ENCODE results near the gene PRR18.

PRR18 gene

DNA sequence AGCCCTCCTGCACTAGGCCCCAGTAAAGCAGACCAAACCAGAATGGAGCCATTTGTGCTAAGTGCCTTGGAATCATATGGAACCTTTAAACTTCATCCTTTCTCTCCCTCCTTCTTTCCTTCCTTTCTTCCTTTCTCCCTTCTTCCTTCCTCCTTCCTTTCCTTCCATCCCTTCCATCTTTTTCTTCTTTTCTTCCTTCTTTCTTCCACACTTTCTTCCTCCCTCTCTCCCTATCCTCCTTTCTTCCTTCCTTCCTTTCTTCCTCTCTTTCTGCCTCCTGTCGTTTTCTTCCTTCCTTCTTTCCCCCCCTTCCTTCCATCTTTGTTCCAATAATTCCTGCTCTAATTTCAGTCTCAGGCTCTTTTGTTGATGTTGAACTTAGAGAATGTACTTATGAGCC, 45.3 kb upstream of the PRR18 start:
- no peak overlapping the region for H3K23ac ChIP-seq (ENCODE audit: low read depth, low read length, poor library complexity)
- H2BK120ac ChIP-seq (ENCODE audit: low read depth, low read length) = no peak overlapping the region
- H3K9ac ChIP-seq (ENCODE audit: low read depth, low read length, poor library complexity) = no peak overlapping the region
- H3K9me3 ChIP-seq (replicated peaks in 1 of 2; ENCODE audit: control insufficient read depth in 2 of 2, insufficient read depth in 1 of 2, low read depth in 1 of 2, low read length in 2 of 2) = peaks cover 0 to 15% of the 10 kb centered on the region in 2 donors
- no peaks in the 10 kb centered on the region for H3K36me3 ChIP-seq (replicated peaks in 1 of 2; ENCODE audit: control insufficient read depth in 2 of 2, insufficient read depth in 2 of 2, low read length in 2 of 2)
- H2AFZ ChIP-seq (ENCODE audit: low read length) = peak overlapping the region; percentile 13
- no peaks in the 10 kb centered on the region for H3K27me3 ChIP-seq (ENCODE audit: control insufficient read depth in 3 of 3, insufficient read depth in 3 of 3, low read depth in 1 of 3, low read length in 3 of 3)
- WGBS, 2 donors (ENCODE audit: extremely low coverage in 2 of 2, insufficient read length in 2 of 2, insufficient replicate concordance in 1 of 2) = no CpG with 5 or more reads among the region's 1 CpG
- H4K91ac ChIP-seq (ENCODE audit: low read depth, low read length, poor library complexity) = no peak overlapping the region
- H3K79me1 ChIP-seq (ENCODE audit: low read depth, low read length) = no peaks in the 10 kb centered on the region
- no peak overlapping the region for H2BK5ac ChIP-seq (ENCODE audit: low read length)
- H3K4me3 ChIP-seq (ENCODE audit: low read length in 2 of 2) = no peak overlapping the region
- no peak overlapping the region for H2AK5ac ChIP-seq (ENCODE audit: low read depth, low read length)
- H3K18ac ChIP-seq (ENCODE audit: low read length) = no peak overlapping the region
- H3K4me2 ChIP-seq (ENCODE audit: insufficient read depth, low read length, poor library complexity, severe bottlenecking) = no peak overlapping the region
- no peak overlapping the region for H2BK15ac ChIP-seq (ENCODE audit: low read length)
- H4K8ac ChIP-seq (ENCODE audit: low read depth, low read length) = no peak overlapping the region
- DNase-seq (ENCODE audit: low spot score) = no peak
- peaks cover 2 to 14% of the 10 kb centered on the region in 2 donors for H3K4me1 ChIP-seq (ENCODE audit: control insufficient read depth in 2 of 2, insufficient read depth in 1 of 2, low read depth in 1 of 2, low read length in 2 of 2)
- no peak overlapping the region for H2BK12ac ChIP-seq (ENCODE audit: low read length)
- no peak overlapping the region for H3K14ac ChIP-seq (ENCODE audit: low read length)
- H3K27ac ChIP-seq (replicated peaks; ENCODE audit: low read length) = no peak overlapping the region
- H3K4ac ChIP-seq (ENCODE audit: low read length) = no peak overlapping the region

DNA sequence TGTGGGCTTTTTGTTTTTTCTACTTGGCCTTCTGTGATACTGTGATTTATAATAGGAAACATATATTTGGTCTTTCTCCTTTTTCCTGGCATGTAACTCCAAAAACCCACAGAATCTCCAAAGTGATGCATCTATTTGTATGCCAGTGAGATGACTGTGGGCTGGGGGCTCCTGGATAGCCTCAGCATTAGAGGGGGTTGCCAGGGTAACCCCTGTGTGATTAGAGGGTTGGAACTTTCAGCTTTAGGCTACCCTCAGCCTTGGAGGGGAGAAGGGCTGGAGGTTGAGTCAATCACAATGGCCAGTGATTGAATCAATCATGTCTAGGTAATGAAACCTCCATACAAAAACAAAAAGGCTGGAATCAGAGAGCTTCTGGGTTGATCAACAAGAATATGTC, 44.7 kb upstream of the PRR18 start:
- no peak overlapping the region for H3K27ac ChIP-seq (replicated peaks; ENCODE audit: low read length)

DNA sequence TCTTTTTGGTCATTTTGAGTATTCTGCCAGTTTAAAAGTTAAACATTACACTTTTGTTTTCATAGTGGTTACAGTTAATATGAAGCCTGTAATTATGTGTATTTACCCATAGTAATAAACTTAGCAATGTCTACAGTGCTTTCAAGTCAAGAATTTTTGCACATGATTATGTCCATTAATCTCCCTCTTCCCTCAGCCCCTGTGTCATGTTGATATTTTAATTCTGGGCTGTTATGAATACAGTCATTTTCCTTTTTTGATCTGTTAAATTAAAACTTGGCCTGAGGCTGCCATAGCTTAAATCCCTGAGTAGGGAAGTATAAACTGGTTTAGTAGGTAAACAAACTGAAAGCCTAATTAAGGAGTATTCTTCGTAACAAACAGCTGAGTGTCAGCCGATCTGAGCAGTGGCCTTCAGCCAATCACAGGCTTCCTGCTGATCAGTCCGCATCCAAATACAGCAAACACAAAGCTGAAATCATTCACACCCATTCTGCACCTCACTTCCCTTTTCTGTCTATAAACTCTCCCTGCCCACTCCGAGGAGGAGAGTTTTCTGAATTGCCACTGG, 43.6 kb upstream of the PRR18 start:
- H3K27me3 ChIP-seq (ENCODE audit: control insufficient read depth in 3 of 3, insufficient read depth in 3 of 3, low read depth in 1 of 3, low read length in 3 of 3) = no peaks in the 10 kb centered on the region
- no peak overlapping the region for H2BK12ac ChIP-seq (ENCODE audit: low read length)
- no peak overlapping the region for H3K23ac ChIP-seq (ENCODE audit: low read depth, low read length, poor library complexity)
- peaks cover 2 to 14% of the 10 kb centered on the region in 2 donors for H3K4me1 ChIP-seq (ENCODE audit: control insufficient read depth in 2 of 2, insufficient read depth in 1 of 2, low read depth in 1 of 2, low read length in 2 of 2)
- no peak overlapping the region for H3K4me2 ChIP-seq (ENCODE audit: insufficient read depth, low read length, poor library complexity, severe bottlenecking)
- H4K91ac ChIP-seq (ENCODE audit: low read depth, low read length, poor library complexity) = no peak overlapping the region
- WGBS, 2 donors (ENCODE audit: extremely low coverage in 2 of 2, insufficient read length in 2 of 2, insufficient replicate concordance in 1 of 2) = no CpG with 5 or more reads among the region's 4 CpGs
- no peak overlapping the region for H3K9ac ChIP-seq (ENCODE audit: low read depth, low read length, poor library complexity)
- H2BK15ac ChIP-seq (ENCODE audit: low read length) = no peak overlapping the region
- H3K4ac ChIP-seq (ENCODE audit: low read length) = no peak overlapping the region
- no peak overlapping the region for H4K8ac ChIP-seq (ENCODE audit: low read depth, low read length)
- H3K4me3 ChIP-seq (ENCODE audit: low read length in 2 of 2) = no peak overlapping the region
- no peaks in the 10 kb centered on the region for H3K36me3 ChIP-seq (replicated peaks in 1 of 2; ENCODE audit: control insufficient read depth in 2 of 2, insufficient read depth in 2 of 2, low read length in 2 of 2)
- no peak overlapping the region for H3K14ac ChIP-seq (ENCODE audit: low read length)
- H2BK120ac ChIP-seq (ENCODE audit: low read depth, low read length) = no peak overlapping the region
- H3K27ac ChIP-seq (replicated peaks; ENCODE audit: low read length) = no peak overlapping the region
- no peak overlapping the region for H3K18ac ChIP-seq (ENCODE audit: low read length)
- no peaks in the 10 kb centered on the region for H3K79me1 ChIP-seq (ENCODE audit: low read depth, low read length)
- H3K9me3 ChIP-seq (replicated peaks in 1 of 2; ENCODE audit: control insufficient read depth in 2 of 2, insufficient read depth in 1 of 2, low read depth in 1 of 2, low read length in 2 of 2) = peaks cover 0 to 15% of the 10 kb centered on the region in 2 donors
- H2BK5ac ChIP-seq (ENCODE audit: low read length) = no peak overlapping the region
- no peak for DNase-seq (ENCODE audit: low spot score)
- no peak overlapping the region for H2AK5ac ChIP-seq (ENCODE audit: low read depth, low read length)
- H2AFZ ChIP-seq (ENCODE audit: low read length) = peak overlapping the region; percentile 35

More for the DNA sequence above, 44.7 kb upstream of the PRR18 start:
- Histone ChIP-seq H3K9me3 (replicated peaks in 1 of 2; ENCODE audit: control insufficient read depth in 2 of 2, insufficient read depth in 1 of 2, low read depth in 1 of 2, low read length in 2 of 2) (peaks cover 0 to 15% of the 10 kb centered on the region in 2 donors), H2AK5ac (ENCODE audit: low read depth, low read length) (no peak overlapping the region), H2BK15ac (ENCODE audit: low read length) (no peak overlapping the region), H4K8ac (ENCODE audit: low read depth, low read length) (no peak overlapping the region), H4K91ac (ENCODE audit: low read depth, low read length, poor library complexity) (no peak overlapping the region), H3K4me1 (ENCODE audit: control insufficient read depth in 2 of 2, insufficient read depth in 1 of 2, low read depth in 1 of 2, low read length in 2 of 2) (peaks cover 2 to 14% of the 10 kb centered on the region in 2 donors), H3K36me3 (replicated peaks in 1 of 2; ENCODE audit: control insufficient read depth in 2 of 2, insufficient read depth in 2 of 2, low read length in 2 of 2) (no peaks in the 10 kb centered on the region), H3K27me3 (ENCODE audit: control insufficient read depth in 3 of 3, insufficient read depth in 3 of 3, low read depth in 1 of 3, low read length in 3 of 3) (no peaks in the 10 kb centered on the region), H3K4me3 (ENCODE audit: low read length in 2 of 2) (no peak overlapping the region), H3K79me1 (ENCODE audit: low read depth, low read length) (no peaks in the 10 kb centered on the region), H3K23ac (ENCODE audit: low read depth, low read length, poor library complexity) (no peak overlapping the region), H2BK12ac (ENCODE audit: low read length) (no peak overlapping the region), H3K4ac (ENCODE audit: low read length) (no peak overlapping the region), H2BK120ac (ENCODE audit: low read depth, low read length) (no peak overlapping the region), H2AFZ (ENCODE audit: low read length) (peak overlapping the region; percentile 13), H2BK5ac (ENCODE audit: low read length) (no peak overlapping the region), H3K18ac (ENCODE audit: low read length) (no peak overlapping the region), H3K14ac (ENCODE audit: low read length) (no peak overlapping the region), H3K4me2 (ENCODE audit: insufficient read depth, low read length, poor library complexity, severe bottlenecking) (no peak overlapping the region), H3K9ac (ENCODE audit: low read depth, low read length, poor library complexity) (no peak overlapping the region)
- no peak for DNase-seq (ENCODE audit: low spot score)

DNA sequence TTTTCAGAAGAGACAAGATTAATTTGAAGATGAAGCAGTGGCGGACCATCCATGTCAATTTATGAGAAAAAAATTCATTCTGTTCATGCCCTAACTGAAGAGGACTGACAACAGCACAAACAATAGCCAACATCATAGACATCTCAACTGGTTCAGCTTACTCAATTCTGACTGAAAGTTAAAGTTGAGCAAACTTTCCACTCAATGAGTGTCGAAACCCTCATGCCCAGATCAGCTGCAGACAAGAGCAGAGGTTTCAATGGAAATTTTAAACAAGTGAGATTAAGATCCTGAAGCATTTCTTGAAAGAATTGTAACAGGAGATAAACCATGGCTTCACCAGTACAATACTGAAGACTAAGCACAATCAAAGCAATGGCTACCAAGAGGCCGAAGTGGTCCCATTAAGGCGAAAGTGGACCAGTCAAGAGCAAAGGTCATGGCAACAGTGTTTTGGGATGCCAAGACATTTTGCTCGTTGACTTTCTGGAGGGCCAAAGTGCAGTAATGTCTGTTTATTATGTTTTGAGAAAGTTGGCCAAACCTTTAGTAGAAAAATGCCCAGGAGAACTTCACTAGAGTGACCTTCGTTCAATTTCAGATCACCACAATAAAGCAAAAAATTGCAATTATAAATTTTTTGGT, 40.2 kb upstream of the PRR18 start:
- H3K4me2 ChIP-seq (ENCODE audit: insufficient read depth, low read length, poor library complexity, severe bottlenecking) = no peak overlapping the region
- no CpG with 5 or more reads among the region's 6 CpGs for WGBS, 2 donors (ENCODE audit: extremely low coverage in 2 of 2, insufficient read length in 2 of 2, insufficient replicate concordance in 1 of 2)
- H3K4me3 ChIP-seq (ENCODE audit: low read length in 2 of 2) = no peak overlapping the region
- peaks cover 0 to 15% of the 10 kb centered on the region in 2 donors for H3K9me3 ChIP-seq (replicated peaks in 1 of 2; ENCODE audit: control insufficient read depth in 2 of 2, insufficient read depth in 1 of 2, low read depth in 1 of 2, low read length in 2 of 2)
- no peak overlapping the region for H2BK5ac ChIP-seq (ENCODE audit: low read length)
- no peak overlapping the region for H3K18ac ChIP-seq (ENCODE audit: low read length)
- no peaks in the 10 kb centered on the region for H3K79me1 ChIP-seq (ENCODE audit: low read depth, low read length)
- no peak overlapping the region for H2BK120ac ChIP-seq (ENCODE audit: low read depth, low read length)
- no peaks in the 10 kb centered on the region for H3K36me3 ChIP-seq (replicated peaks in 1 of 2; ENCODE audit: control insufficient read depth in 2 of 2, insufficient read depth in 2 of 2, low read length in 2 of 2)
- H2BK12ac ChIP-seq (ENCODE audit: low read length) = no peak overlapping the region
- no peak overlapping the region for H4K91ac ChIP-seq (ENCODE audit: low read depth, low read length, poor library complexity)
- no peak overlapping the region for H4K8ac ChIP-seq (ENCODE audit: low read depth, low read length)
- no peak overlapping the region for H3K4ac ChIP-seq (ENCODE audit: low read length)
- no peak for DNase-seq (ENCODE audit: low spot score)
- no peak overlapping the region for H2AK5ac ChIP-seq (ENCODE audit: low read depth, low read length)
- no peak overlapping the region for H3K23ac ChIP-seq (ENCODE audit: low read depth, low read length, poor library complexity)
- H3K9ac ChIP-seq (ENCODE audit: low read depth, low read length, poor library complexity) = no peak overlapping the region
- H3K27me3 ChIP-seq (ENCODE audit: control insufficient read depth in 3 of 3, insufficient read depth in 3 of 3, low read depth in 1 of 3, low read length in 3 of 3) = no peaks in the 10 kb centered on the region
- no peak overlapping the region for H3K27ac ChIP-seq (replicated peaks; ENCODE audit: low read length)
- no peak overlapping the region for H3K14ac ChIP-seq (ENCODE audit: low read length)
- peaks cover 2 to 14% of the 10 kb centered on the region in 2 donors for H3K4me1 ChIP-seq (ENCODE audit: control insufficient read depth in 2 of 2, insufficient read depth in 1 of 2, low read depth in 1 of 2, low read length in 2 of 2)
- no peak overlapping the region for H2AFZ ChIP-seq (ENCODE audit: low read length)
- no peak overlapping the region for H2BK15ac ChIP-seq (ENCODE audit: low read length)

Measured in neuronal stem cell (in vitro differentiated cells).